ENCODE data around the gene SHH. TPM values are rescaled to one million over a fixed set of nuclear protein-coding genes. Genes with fewer than 3 reads are reported as not detected.

SHH gene
- total RNA-seq, 1 experiment from 2014 or later = not detected

- DNase-seq (ENCODE audit: low read depth) = no peak
Measured at GRCh38 chr7:155764438-155764793, 47.8 kb downstream of the SHH start.

GRCh38 chr7:155763691-155764437 is 48.4 kb downstream of the SHH start:
- DNase-seq (ENCODE audit: low read depth) = no peak

- DNase-seq (ENCODE audit: low read depth) = no peak
Measured at GRCh38 chr7:155763122-155763521, 49.1 kb downstream of the SHH start.

- no peak for DNase-seq (ENCODE audit: low read depth)
Measured at GRCh38 chr7:155762655-155763054, 49.6 kb downstream of the SHH start.

- no peak for DNase-seq (ENCODE audit: low read depth)
Measured at GRCh38 chr7:155762036-155762435, 50.2 kb downstream of the SHH start.

- no peak for DNase-seq (ENCODE audit: low read depth)
Measured at GRCh38 chr7:155761162-155761561, 51.1 kb downstream of the SHH start.

GRCh38 chr7:155759740-155760430 is 52.4 kb downstream of the SHH start:
- no peak for DNase-seq (ENCODE audit: low read depth)

GRCh38 chr7:155758348-155758747 is 53.9 kb downstream of the SHH start:
- no peak for DNase-seq (ENCODE audit: low read depth)

GRCh38 chr7:155756322-155756721 is 55.9 kb downstream of the SHH start:
- DNase-seq (ENCODE audit: low read depth) = no peak

- no peak for DNase-seq (ENCODE audit: low read depth)
Measured at GRCh38 chr7:155755026-155755425, 57.2 kb downstream of the SHH start.

GRCh38 chr7:155754165-155754564 is 58.1 kb downstream of the SHH start:
- no peak for DNase-seq (ENCODE audit: low read depth)

- DNase-seq (ENCODE audit: low read depth) = no peak
Measured at GRCh38 chr7:155753446-155753965, 58.8 kb downstream of the SHH start.

GRCh38 chr7:155752756-155753445 is 59.4 kb downstream of the SHH start:
- no peak for DNase-seq (ENCODE audit: low read depth)

- no peak for DNase-seq (ENCODE audit: low read depth)
Measured at GRCh38 chr7:155751409-155751808, 60.9 kb downstream of the SHH start.

- DNase-seq (ENCODE audit: low read depth) = no peak
Measured at GRCh38 chr7:155750255-155751125, 61.8 kb downstream of the SHH start.

Other genes starting within 250 kb of the SHH start
- gene RBM33, start 167.8 kb downstream of the SHH start, total RNA-seq (2014; rRNA removed; shearing (Covaris generic)) = 8.3 and 15.5 TPM in 2 replicates

Data from M059J (cell line).